NCI-H1105 treated with DMSO at 0.1 percent for 48 hours (cell line): Measurements from ENCODE around the gene IMPDH1.

Source experiments
- DNase-seq: peaks from one replicate; lab custom pipeline; 2025; lab: John Stamatoyannopoulos, UW

Gene IMPDH1

GRCh38 chr7:128360359-128360678 is 49.5 kb downstream of the IMPDH1 start:
- DNase-seq: no peak

GRCh38 chr7:128359939-128360338 is 49.8 kb downstream of the IMPDH1 start:
- DNase-seq: no peak

GRCh38 chr7:128359336-128359735 is 50.4 kb downstream of the IMPDH1 start:
- no peak for DNase-seq

- DNase-seq: no peak
Measured at GRCh38 chr7:128358233-128358632, 51.5 kb downstream of the IMPDH1 start.

GRCh38 chr7:128357217-128357613 is 52.6 kb downstream of the IMPDH1 start:
- DNase-seq: no peak

- DNase-seq: no peak
Measured at GRCh38 chr7:128356546-128357216, 53.1 kb downstream of the IMPDH1 start.

- no peak for DNase-seq
Measured at GRCh38 chr7:128353610-128354009, 56.2 kb downstream of the IMPDH1 start.

GRCh38 chr7:128353189-128353588 is 56.6 kb downstream of the IMPDH1 start:
- no peak for DNase-seq

- no peak for DNase-seq
Measured at GRCh38 chr7:128352636-128353035, 57.1 kb downstream of the IMPDH1 start.

- no peak for DNase-seq
Measured at GRCh38 chr7:128352153-128352537, 57.6 kb downstream of the IMPDH1 start.

- no peak for DNase-seq
Measured at GRCh38 chr7:128351296-128352152, 58.3 kb downstream of the IMPDH1 start.

GRCh38 chr7:128350708-128351295 is 59.0 kb downstream of the IMPDH1 start:
- DNase-seq: no peak

GRCh38 chr7:128349466-128349825 is 60.3 kb downstream of the IMPDH1 start:
- no peak for DNase-seq

GRCh38 chr7:128347647-128348097 is 62.1 kb downstream of the IMPDH1 start:
- peak; percentile 39 for DNase-seq

GRCh38 chr7:128344431-128344774 is 65.4 kb downstream of the IMPDH1 start:
- no peak for DNase-seq

GRCh38 chr7:128343554-128344430 is 66.0 kb downstream of the IMPDH1 start, which contains the start of gene RBM28:
Gene RBM28, minus strand, starts transcription at chr7:128343908. Its CDS starts 115 bp downstream, at chr7:128343793.
- peak; percentile 86 for DNase-seq
